Mucosa of rectum (tissue), 2 donors: ENCODE results near the gene TAAR8.
"Not testable (repeated sequence)": the region's sequence is repeated elsewhere in the genome, so short reads cannot be mapped to it uniquely, and the experiment has no call there.

Experiments
- H3K27ac ChIP-seq, 2 donors: one replicate each; pipeline ENCODE4 v1.7.0; 2013; ENCODE audit warnings: inconsistent platforms in 2 of 2, low read depth in 2 of 2, low read length in 2 of 2
- H3K27me3 ChIP-seq, 2 donors: one replicate each; pipeline ENCODE4 v1.7.0; 2013; ENCODE audit warnings: low read length in 2 of 2; ENCODE audit not compliant: control insufficient read depth in 2 of 2, insufficient read depth in 2 of 2
- H3K36me3 ChIP-seq, 2 donors: one replicate each; pipeline ENCODE4 v1.7.0; 2013; ENCODE audit warnings: low read length in 2 of 2; ENCODE audit not compliant: control insufficient read depth in 2 of 2, insufficient read depth in 2 of 2
- H3K4me1 ChIP-seq, 2 donors: one replicate each; pipeline ENCODE4 v1.7.0; 2013; ENCODE audit warnings: low read length in 2 of 2, mild to moderate bottlenecking in 1 of 2; ENCODE audit not compliant: control insufficient read depth in 2 of 2, insufficient read depth in 2 of 2
- H3K4me3 ChIP-seq, 2 donors: one replicate each; pipeline ENCODE4 v1.7.0; 2013; ENCODE audit warnings: low read length in 2 of 2
- H3K9ac ChIP-seq, 2 donors: one replicate each; pipeline ENCODE4 v1.7.0; 2013; ENCODE audit warnings: low read length in 2 of 2, low read depth in 1 of 2, mild to moderate bottlenecking in 1 of 2
- H3K9me3 ChIP-seq, 2 donors: one replicate each; pipeline ENCODE4 v1.7.0; 2013; ENCODE audit warnings: low read length in 2 of 2; ENCODE audit not compliant: control insufficient read depth in 2 of 2
- donor health status: healthy.
- donor health status: Normal muscosa, but diverticular disease.

Gene TAAR8

DNA sequence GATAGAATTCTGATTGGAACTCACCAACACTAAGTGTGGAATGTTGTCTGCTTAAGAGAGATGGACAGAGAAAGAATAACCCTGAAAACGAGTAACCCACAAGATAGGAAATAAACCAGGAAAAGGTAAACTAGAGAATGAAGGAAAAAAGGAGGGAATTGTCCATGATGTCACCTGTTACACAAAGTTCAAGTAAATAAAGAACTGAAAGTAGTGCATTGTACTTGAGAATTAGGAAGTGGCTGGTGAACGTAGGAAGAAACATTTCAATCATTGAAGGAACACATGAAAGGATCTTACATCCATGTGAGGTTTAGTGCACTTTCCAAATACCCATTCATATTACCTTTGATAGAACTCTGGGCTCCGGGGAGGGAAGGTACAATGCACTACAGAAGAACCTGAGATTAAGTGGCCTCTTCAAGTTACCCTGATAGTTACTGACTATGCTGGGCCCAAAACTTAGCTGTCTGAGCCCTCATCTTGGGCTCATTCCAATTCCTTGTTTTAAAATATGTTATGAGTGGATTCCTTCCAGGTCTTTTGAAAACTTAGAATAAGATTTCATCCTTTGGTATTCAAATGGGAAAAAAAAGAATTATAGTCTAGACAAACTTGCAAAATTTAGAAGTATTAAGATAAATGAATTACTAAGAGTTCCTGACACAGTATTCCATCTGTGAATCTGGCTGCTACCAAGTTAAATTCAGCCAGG lies 38.5 kb upstream of the TAAR8 start:
- no peaks in the 10 kb centered on the region for H3K36me3 ChIP-seq
- H3K27ac ChIP-seq, result peak overlapping the region; percentile 89 to 90
- no peaks in the 10 kb centered on the region for H3K9me3 ChIP-seq
- no peaks in the 10 kb centered on the region for H3K27me3 ChIP-seq
- peak overlapping the region in 1 of 2 donors; percentile 75 for H3K9ac ChIP-seq
- peaks cover 10 to 19% of the 10 kb centered on the region in 2 donors for H3K4me1 ChIP-seq
- peak overlapping the region; percentile 91 to 98 for H3K4me3 ChIP-seq

DNA sequence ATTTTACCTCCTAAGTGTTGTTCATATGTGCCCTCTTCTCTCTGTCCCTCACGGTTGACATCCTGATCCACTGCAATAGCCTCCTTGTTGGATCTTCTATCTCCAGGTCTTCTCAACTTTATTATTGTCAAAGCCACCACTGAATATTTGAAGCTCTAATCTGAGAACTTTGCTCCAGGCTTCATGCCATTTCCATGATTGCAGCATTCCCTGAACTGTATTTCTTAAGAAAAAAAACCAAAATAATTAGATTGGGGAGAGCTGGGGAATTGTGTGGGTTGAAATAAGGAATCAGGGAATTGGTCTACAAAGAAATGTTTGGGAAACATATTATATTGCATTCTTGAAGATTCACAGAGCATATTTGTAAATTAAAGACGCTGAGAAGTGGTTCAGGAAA lies 37.1 kb upstream of the TAAR8 start:
- peaks cover 9 to 19% of the 10 kb centered on the region in 2 donors for H3K4me1 ChIP-seq
- H3K9ac ChIP-seq, result no peak overlapping the region
- no peaks in the 10 kb centered on the region for H3K9me3 ChIP-seq
- H3K27me3 ChIP-seq, result no peaks in the 10 kb centered on the region
- no peak overlapping the region for H3K4me3 ChIP-seq
- H3K36me3 ChIP-seq, result no peaks in the 10 kb centered on the region
- no peak overlapping the region for H3K27ac ChIP-seq

DNA sequence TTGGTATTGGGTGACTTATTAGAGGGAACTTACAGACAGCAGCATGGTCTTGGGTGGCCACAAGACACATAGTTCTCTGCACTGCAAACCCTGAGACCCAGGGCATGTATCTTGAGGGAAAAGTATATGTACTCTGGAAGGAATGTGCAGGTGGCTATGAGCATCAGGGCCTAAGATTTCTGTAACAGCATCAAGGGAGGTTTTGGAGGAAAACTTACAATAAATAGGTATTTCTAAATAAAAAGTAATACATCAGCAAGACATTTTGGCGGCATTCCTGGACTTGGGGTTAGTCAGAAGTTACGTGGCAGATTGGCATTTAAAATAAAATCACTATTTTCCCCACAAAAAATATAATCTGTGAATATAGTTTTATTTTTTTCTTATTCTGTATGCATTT lies 31.5 kb upstream of the TAAR8 start:
- Histone ChIP-seq H3K36me3 (no peaks in the 10 kb centered on the region), H3K27ac (no peak overlapping the region), H3K27me3 (no peaks in the 10 kb centered on the region), H3K9ac (no peak overlapping the region), H3K4me3 (no peak overlapping the region), H3K4me1 (no peaks in the 10 kb centered on the region), H3K9me3 (no peaks in the 10 kb centered on the region)

DNA sequence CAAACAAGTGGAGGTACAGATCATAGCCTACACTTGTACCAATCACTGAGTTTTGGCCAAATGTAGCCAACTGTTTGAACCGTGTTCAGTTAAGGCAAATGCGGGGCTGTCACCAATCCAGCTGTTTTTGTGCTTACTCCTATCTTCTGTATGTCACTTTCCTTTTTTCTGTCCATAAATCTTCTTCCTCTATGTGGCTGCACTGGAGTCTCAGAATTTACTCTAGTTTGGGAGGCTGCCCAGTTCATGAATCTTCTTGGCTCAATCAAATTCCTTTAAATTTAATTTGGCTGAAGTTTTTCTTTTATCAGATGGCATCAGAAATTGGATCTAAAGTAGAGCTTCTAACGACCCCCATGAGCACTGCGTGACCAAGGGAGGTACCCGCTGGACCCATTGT lies 27.8 kb upstream of the TAAR8 start:
- Histone ChIP-seq H3K27ac (no peak overlapping the region), H3K9ac (no peak overlapping the region), H3K27me3 (no peaks in the 10 kb centered on the region), H3K9me3 (no peaks in the 10 kb centered on the region), H3K4me3 (no peak overlapping the region), H3K36me3 (no peaks in the 10 kb centered on the region), H3K4me1 (no peaks in the 10 kb centered on the region)

DNA sequence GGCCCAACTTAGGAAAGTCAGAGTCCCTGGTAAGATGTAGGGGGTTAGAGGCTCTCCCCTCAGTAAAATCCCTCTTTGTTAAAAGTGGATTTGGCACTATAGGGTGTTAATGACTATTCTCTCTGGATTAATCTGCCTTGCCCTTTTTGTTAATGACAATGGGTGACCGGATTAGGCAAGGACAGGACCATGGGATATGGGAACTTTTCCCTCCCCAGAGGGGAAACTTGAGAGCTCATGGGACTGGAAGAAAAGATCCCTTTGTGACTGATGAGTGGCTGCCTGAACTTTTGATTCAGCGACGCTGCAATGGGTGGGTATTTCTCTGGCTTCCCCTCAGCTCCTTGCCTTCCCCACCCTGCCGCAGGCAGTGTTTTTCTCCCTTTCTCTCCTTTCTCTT lies 26.6 kb upstream of the TAAR8 start:
- H3K9ac ChIP-seq, result no peak overlapping the region
- H3K27me3 ChIP-seq, result peaks cover 0 to 3% of the 10 kb centered on the region in 2 donors
- H3K27ac ChIP-seq, result no peak overlapping the region
- H3K4me3 ChIP-seq, result no peak overlapping the region
- peaks cover 0 to 3% of the 10 kb centered on the region in 2 donors for H3K4me1 ChIP-seq
- no peaks in the 10 kb centered on the region for H3K36me3 ChIP-seq
- no peaks in the 10 kb centered on the region for H3K9me3 ChIP-seq

DNA sequence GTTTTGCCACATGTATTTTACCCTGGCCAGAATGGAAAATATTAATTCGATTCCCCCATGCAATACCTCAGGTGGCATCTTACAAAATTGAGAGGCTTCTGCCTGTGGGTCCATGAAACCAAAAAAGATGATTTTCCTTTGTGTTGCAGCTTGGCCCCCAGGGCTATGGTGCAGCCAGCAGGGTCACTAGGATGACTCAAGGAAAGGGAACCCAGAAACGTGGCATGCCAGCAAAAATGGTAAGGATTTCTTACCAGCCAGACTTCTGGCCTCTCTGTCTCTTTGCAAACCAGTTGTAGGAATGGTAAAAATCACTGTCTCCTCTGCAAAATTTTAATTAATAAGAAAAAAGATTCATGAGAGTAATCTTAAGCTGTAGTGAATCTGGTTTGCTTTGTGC lies 26.0 kb upstream of the TAAR8 start:
- H3K27ac ChIP-seq, result no peak overlapping the region
- H3K9me3 ChIP-seq, result no peaks in the 10 kb centered on the region
- H3K9ac ChIP-seq, result no peak overlapping the region
- H3K36me3 ChIP-seq, result no peaks in the 10 kb centered on the region
- H3K4me3 ChIP-seq, result no peak overlapping the region
- peaks cover 0 to 3% of the 10 kb centered on the region in 2 donors for H3K27me3 ChIP-seq
- peaks cover 0 to 3% of the 10 kb centered on the region in 2 donors for H3K4me1 ChIP-seq

DNA sequence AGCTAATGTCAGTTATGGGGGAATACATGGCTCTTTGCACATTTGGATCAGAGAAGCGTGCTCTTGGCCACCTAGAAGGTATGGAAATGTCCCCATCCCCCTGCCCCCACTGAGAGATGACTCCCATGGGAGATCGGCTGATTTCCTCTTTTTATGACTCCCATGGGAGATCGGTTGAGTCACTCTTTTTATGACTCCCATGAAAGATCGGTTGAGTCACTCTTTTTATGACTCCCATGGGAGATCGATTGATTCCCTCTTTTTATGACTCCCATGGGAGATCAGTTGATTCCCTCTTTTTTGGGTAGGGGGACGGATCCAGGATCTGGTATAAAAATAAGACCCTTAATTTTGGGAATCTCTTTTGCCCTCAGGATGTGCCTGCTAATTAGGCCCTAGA lies 24.7 kb upstream of the TAAR8 start:
- Histone ChIP-seq H3K4me3 (no peak overlapping the region), H3K9ac (no peak overlapping the region), H3K27ac (no peak overlapping the region), H3K9me3 (no peaks in the 10 kb centered on the region), H3K4me1 (peaks cover 0 to 3% of the 10 kb centered on the region in 2 donors), H3K36me3 (no peaks in the 10 kb centered on the region), H3K27me3 (peaks cover 0 to 3% of the 10 kb centered on the region in 2 donors)

DNA sequence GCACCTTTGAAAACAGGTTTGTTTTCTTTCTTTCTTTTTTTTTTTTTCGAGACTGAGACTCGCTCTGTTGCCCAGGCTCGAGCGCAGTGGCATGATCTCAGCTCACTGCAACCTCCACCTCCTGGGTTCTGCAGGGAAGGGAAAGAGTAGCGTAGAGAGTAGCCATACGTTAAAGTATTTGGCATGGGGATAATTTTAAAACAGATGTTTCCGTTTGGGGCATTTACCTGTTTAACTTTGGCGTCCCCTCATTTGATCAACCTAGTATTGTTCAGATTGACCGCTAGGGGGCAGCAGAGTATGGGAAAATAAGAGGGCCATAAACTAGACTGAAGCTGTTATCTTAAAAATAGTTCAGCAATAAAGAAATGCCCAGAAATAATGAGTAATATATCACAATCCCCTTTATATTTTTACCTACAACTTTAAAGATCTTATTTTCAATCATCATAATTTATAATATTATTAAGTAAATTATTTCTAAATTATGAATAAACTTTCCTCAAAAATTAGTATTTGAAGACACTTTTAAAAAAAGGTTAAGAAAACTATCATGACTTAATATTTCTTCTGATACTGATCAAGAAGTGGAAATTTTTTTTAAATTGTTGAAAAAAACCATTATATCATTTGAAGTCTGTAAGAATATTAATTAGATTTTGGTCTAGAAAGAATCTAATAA lies 22.0 kb upstream of the TAAR8 start:
- peak overlapping the region in 1 of 2 donors; percentile 10 for H3K9ac ChIP-seq
- peaks cover 0 to 3% of the 10 kb centered on the region in 2 donors for H3K27me3 ChIP-seq
- peaks cover 0 to 3% of the 10 kb centered on the region in 2 donors for H3K4me1 ChIP-seq
- H3K36me3 ChIP-seq, result no peaks in the 10 kb centered on the region
- no peak overlapping the region for H3K27ac ChIP-seq
- H3K9me3 ChIP-seq, result no peaks in the 10 kb centered on the region
- H3K4me3 ChIP-seq, result peak overlapping the region; percentile 46 to 50

DNA sequence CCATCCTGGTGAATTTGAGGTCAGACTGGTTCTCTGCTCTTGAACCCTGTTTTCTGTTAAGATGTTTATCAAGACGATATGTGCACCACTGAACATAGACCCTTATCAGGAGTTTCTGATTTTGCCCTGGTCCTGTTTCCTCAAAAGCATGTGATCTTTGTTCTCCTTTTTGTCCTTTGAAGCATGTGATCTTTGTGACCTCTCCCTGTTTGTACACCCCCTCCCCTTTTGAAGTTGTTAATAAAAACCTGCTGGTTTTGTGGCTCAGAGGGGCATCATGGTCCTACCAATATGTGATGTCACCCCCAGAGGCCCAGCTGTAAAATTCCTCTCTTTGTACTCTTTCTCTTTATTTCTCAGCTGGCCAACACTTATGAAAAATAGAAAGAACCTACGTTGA lies 17.9 kb upstream of the TAAR8 start:
- not testable (repeated sequence) for H3K9ac ChIP-seq, H3K27ac ChIP-seq, H3K27me3 ChIP-seq, H3K36me3 ChIP-seq, H3K9me3 ChIP-seq, H3K4me3 ChIP-seq, H3K4me1 ChIP-seq

DNA sequence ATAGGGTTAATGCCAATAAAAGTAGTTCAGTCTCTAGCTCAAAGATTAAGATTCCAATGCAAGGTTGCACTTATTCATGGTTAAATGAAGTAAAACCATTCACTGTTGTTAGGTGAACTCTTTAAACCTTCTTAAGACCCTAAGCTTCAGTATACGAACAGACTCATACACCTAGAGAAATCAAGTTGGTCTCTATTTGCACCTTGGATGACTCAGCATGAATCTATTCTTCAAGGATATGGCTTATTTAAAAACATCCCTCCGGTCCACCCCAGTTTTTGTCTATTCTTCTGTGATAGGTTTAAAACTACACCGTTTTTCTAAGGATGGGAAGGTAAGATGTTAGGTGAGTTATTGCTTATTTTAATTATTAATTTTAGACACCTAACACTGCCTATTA lies 15.3 kb upstream of the TAAR8 start:
- Histone ChIP-seq H3K27me3 (peaks cover 4 to 9% of the 10 kb centered on the region in 2 donors), H3K9ac (no peak overlapping the region), H3K36me3 (no peaks in the 10 kb centered on the region), H3K4me1 (no peaks in the 10 kb centered on the region), H3K27ac (no peak overlapping the region), H3K9me3 (no peaks in the 10 kb centered on the region), H3K4me3 (no peak overlapping the region)
